Activated CD8-positive, alpha-beta memory T cell treated with anti-CD3 and anti-CD28 coated beads, Interleukin-2, amount 50 U/mL, for 1 hour (primary cell): ENCODE data around the gene POMT2.

Experiments used
- DNase-seq: peaks from one replicate; pipeline ENCODE4 v3.0.0-alpha.2; 2020; ENCODE audit errors: extremely low read depth

POMT2 gene

DNA sequence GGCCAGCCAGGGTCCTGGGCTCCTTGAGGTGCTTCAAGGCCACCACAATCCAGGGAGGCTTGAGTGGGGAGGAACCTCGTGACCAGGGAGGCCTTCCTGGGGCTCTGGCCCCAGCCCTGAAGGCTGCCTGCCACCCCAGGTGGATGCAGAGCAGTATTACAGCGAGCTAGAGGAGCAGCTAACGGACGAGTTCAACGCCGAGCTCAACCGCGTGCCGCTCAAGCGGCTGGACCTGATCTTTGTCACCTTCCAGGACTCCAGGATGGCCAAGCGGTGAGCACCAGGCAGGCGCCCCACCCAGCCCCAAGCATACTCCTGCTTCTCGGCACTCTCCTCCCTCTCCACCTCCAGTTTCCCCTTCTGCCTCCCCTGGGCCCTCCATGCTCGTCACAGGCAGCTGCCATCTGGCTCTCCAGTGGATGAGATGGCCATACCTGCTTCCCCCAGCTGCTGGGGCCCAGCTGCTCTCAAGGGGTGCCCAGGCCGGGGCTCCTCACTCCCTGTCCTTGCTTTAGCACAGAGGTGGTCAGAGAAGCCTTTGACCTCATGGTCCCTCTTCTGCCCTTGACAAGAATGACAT, 80.3 kb downstream of the POMT2 start:
- no peak for DNase-seq

DNA sequence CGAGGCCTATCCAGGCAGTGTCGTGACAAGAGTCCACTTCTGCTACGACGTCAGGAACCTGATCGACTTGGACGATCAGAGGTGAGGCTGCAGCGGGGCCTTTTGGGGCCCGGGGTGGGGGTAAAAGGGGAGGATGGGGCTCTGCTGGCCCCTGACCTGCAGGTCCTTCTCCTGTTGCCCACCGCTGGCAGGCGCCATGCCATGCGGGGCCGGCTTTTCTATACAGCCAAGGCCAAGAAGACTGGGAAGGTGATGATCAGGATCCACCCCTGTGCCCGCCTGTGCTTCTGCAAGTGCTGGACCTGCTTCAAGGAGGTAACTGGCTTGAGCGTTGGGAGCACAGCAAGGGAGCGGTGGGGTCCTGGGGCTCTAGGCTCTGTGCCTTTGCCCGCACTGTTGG, 81.3 kb downstream of the POMT2 start:
- DNase-seq, result no peak

DNA sequence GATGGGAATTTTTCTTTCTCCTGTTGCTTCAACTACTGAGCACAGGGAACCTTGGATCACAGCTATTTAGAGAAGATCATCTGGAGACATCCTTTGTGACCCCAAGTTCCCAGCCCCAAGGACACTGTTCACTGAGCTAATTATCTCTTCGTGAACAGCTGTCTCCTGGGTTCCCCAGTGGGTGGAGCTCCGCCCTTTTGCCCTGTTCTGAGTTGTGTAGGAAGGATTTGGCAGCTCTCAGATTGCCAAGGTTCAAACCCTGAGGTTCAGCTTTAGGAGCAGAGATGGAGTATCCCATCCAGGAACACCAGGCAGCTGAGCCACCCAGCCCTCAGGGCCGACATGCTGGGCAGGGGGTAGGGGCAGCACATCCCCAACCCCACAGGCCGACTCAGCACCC, 81.7 kb downstream of the POMT2 start:
- DNase-seq, result no peak

DNA sequence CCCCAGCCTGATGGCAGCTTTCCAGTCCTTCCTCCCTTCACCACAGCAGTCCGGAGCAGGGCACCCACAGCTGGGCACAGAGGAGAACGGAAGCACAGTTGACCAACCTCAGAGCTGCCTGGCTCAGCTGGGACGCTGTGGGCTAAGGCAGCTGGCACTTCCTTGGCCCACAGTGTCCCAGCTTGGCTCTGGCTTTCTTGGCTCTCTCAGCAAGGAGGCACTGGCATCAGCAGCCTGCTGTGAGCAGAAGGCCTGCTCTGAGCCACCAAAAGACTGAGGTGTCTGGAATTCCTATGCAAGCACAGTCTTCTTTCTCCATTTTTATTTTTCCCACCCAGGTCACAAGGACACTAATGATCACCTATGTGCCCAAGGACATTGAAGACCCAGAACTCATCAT, 82.3 kb downstream of the POMT2 start:
- DNase-seq, result no peak

DNA sequence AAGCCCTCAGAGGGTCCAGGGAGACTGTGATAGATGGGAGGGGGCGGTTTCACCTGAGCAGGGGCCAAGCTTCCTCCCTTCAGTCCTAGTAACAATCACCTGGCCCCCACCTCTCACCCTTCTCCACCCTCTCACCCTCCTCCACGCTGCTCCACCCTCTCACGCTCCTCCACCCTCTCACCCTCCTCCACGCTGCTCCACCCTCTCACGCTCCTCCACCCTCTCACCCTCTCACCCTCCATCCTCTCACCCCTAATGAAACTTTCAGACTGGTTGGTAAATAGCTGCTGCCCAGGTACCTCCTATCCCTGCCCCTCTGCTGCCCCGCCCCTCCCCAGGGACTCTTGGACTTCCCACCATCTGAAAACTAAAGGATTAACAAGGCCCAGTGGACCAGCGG, 83.9 kb downstream of the POMT2 start:
- no peak for DNase-seq

DNA sequence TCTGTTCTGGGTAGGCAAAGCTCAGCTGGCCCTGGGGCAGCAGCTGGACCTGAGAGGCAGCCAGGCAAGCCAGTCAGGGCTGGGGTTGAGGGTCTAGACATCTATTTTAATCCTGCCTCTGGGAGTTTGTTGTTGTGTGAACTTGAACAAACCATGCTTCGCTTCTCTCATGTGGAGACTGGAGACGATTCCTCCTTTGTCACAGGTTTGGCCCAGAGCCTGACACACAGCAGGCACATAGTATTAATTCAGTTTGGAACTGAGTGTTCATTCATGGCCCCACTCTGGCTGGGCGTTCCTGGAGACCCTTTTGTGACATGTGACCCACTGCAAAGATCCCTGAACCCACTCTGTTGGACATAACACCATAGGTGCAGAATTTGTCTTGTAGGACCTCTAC, 89.0 kb downstream of the POMT2 start:
- no peak for DNase-seq

DNA sequence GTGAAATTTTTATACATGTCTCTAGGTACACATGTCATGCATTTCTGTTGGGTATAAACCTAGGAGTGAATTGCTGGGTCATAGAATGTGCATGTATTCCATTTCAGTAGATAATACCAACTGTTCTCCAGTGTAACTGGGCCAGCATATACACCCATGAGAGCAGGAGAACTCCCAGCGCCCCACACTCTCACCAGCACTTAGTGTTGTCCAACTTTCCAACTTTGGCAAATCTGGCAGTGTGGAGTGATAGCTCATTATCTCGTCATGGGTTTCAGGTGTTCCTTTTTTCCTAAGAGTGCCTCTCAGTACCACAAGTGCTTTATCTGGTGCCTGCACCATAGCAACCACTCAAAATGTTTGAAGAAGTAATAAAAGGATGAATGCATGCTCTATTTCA, 89.8 kb downstream of the POMT2 start:
- DNase-seq, result no peak

DNA sequence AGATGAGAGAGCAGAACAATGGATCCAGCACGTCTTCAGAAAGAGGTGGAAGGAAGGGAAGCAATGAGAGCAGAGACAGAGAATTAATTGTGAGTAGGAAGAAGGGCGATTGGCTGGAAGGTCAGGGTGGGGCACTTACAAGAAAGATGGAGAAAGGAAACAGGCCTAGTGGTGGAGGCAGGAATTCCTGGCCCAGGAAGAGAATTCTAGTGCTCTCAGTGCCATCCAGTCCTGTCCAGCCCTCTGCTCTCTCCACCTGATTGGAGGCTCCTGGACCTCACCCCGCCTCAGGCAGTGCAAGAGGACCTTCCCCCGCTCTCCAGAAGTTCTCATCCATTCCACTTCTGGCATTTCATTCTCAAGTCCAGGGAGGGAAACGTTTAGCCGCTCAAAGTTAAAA, 92.6 kb downstream of the POMT2 start:
- DNase-seq, result no peak

DNA sequence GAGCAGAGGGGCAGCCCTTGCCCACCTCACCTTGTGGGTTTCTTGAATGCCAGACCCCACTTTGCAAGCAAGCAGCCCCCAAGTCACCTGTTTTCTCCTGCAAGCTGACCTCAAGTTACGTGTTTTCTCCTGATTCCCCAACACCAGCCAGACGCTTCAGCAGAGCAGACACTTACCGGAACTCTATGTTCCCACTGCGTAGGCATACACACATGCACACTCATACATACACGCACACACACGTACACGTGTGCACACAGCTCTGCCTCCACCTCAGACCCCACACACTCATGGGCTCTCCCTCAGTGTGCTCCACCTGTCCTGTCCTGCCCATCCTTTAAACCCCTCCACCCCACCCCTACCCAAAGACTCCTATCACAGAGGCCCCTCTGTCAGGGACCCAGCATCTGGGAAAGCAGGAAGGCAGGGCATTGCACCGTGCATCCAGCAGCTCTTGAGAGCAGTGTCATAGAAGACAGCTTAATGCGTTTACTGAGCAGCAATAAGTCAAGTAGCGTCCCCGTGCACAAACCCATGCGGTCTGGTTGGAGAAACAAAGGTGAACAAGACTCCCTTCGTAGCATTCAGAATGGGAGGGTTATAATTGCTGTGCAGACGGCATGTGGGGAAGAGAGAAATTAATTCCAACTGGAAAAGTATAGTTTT, 94.7 kb downstream of the POMT2 start:
- DNase-seq, result no peak

DNA sequence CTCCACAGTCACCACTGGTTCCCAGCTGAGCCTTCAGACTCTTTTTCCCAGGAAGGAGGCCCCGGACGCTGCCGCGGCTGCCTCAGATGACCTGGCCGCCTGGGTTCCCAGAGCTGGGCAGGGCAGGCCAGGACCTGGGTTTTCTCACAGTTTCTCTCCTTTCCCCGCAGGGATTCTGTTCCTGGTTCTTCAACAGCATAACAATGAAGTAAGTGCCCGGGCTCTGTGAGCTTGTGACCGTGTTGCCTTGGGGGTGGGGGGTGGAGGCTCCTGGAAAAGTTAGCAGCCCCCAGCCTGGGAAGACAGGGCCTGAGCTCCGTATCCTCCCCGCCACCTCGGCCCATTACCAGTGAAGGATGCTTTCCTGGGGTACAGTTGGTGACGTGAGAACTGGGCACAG, 95.4 kb downstream of the POMT2 start:
- DNase-seq, result no peak
